ENCODE measurements around the gene HLCS. TPM values are rescaled to one million over a fixed set of nuclear protein-coding genes. Genes with fewer than 3 reads are reported as not detected.
A peak's percentile ranks its signal among the peaks of the same experiment; 100 is the strongest.

The HLCS gene
- total RNA-seq, 3 donors from 2014 or later, result 19.5 to 26.2 (median 20.3) TPM

DNA sequence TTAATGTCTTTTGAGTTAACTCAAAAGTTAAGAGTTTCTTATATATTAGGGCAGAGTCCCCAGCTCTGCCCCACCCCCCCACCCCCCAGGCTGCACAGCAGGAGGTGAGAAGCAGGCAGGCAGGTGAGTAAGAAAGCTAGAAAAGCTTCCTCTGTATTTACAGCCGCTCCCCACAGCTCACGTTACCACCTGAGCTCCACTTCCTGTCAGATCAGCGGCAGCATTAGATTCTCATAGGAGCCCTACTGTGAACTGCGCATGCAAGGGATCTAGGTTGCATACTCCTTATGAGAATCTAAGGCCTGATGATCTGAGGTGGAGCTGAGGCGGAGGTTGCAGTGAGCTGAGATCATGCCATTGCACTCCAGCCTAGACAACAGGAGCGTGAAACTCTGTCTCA lies 185.6 kb downstream of the HLCS start:
- no peaks in the 10 kb centered on the region for H3K4me1 ChIP-seq
- no peak for TF ChIP-seq POLR2A (IDR thresholded peaks at IDR 0.05)
- TF ChIP-seq, protein P1, sequence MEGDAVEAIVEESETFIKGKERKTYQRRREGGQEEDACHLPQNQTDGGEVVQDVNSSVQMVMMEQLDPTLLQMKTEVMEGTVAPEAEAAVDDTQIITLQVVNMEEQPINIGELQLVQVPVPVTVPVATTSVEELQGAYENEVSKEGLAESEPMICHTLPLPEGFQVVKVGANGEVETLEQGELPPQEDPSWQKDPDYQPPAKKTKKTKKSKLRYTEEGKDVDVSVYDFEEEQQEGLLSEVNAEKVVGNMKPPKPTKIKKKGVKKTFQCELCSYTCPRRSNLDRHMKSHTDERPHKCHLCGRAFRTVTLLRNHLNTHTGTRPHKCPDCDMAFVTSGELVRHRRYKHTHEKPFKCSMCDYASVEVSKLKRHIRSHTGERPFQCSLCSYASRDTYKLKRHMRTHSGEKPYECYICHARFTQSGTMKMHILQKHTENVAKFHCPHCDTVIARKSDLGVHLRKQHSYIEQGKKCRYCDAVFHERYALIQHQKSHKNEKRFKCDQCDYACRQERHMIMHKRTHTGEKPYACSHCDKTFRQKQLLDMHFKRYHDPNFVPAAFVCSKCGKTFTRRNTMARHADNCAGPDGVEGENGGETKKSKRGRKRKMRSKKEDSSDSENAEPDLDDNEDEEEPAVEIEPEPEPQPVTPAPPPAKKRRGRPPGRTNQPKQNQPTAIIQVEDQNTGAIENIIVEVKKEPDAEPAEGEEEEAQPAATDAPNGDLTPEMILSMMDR (IDR thresholded peaks at IDR 0.05), result no peak
- TF ChIP-seq POLR2AphosphoS5 (IDR thresholded peaks at IDR 0.05), result no peak
- no peak overlapping the region for H3K27ac ChIP-seq
- H3K27me3 ChIP-seq, result no peaks in the 10 kb centered on the region
- H3K36me3 ChIP-seq, result no peaks in the 10 kb centered on the region
- intact Hi-C loops (cut with DNase I; ENCODE audit: low total_unique reads), result no loop called here
- no peak for DNase-seq (ENCODE audit: low spot score in 2 of 2)
- H3K9me3 ChIP-seq, result no peaks in the 10 kb centered on the region
- H3K4me3 ChIP-seq, result no peak overlapping the region

DNA sequence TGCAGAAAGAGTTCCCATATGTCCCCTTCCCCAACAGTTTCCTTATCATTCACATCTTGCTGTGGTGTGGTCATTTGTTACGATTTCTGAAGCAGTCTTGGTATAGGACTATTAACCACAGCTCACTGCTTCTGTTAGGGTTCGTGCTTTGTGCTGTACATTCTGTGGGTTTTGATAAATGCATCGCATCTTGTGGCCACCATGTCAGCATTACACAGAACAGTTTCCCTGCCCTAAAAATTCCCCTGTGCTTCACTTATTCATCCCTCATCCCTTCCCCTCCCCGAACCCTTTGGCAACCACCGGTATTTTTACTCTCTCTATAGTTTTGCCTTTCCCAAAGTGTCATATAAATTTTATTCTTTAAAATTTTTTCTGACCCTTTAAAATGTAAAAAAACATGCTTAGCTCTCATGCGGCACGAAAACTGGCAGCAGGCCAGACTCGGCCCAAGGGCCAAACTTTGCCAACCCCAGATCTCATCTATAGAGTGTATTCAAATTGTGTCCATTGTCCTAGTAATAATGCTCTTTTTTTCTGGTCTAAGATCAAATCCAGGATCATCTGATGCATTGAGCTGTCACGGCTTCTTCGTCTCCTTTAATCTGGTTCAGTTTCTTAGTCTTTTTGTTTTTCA lies 189.4 kb downstream of the HLCS start:
- Histone ChIP-seq H3K9me3 (no peaks in the 10 kb centered on the region), H3K27ac (no peak overlapping the region), H3K36me3 (no peaks in the 10 kb centered on the region), H3K27me3 (no peaks in the 10 kb centered on the region), H3K4me1 (no peaks in the 10 kb centered on the region), H3K4me3 (no peak overlapping the region)
- intact Hi-C loops (cut with DNase I; ENCODE audit: low total_unique reads), result no loop called here
- TF ChIP-seq POLR2A (IDR thresholded peaks at IDR 0.05) (no peak), POLR2AphosphoS5 (IDR thresholded peaks at IDR 0.05) (no peak)
- no peak for DNase-seq (ENCODE audit: low spot score in 2 of 2)

DNA sequence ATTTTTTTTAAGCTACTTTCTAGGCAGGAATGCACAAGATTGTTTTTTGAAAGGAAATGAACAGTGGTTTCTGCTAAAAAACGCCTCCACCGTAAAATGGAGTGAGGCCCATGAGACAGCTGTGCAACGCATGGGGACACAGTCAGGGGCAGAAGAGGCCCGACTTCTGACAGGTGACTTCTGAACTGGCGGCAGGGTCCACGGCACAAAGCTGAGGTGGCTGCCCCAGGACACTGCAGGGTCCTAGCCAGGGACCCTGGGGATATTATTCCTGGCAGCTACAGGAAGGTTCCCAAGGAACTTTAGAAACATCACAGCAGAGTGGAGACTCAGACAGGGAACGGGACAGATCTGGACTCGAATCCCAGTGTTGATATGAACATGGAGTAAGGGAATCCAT lies 192.5 kb downstream of the HLCS start:
- H3K27ac ChIP-seq, result no peak overlapping the region
- no peak for DNase-seq (ENCODE audit: low spot score in 2 of 2)
- TF ChIP-seq, protein P1 (IDR thresholded peaks at IDR 0.05), result no peak
- TF ChIP-seq POLR2AphosphoS5 (IDR thresholded peaks at IDR 0.05) (no peak), POLR2A (IDR thresholded peaks at IDR 0.05) (no peak)
- H3K27me3 ChIP-seq, result no peaks in the 10 kb centered on the region
- intact Hi-C loops (cut with DNase I; ENCODE audit: low total_unique reads), result no loop called here
- H3K36me3 ChIP-seq, result no peaks in the 10 kb centered on the region
- no peaks in the 10 kb centered on the region for H3K4me1 ChIP-seq
- no peak overlapping the region for H3K4me3 ChIP-seq
- H3K9me3 ChIP-seq, result no peaks in the 10 kb centered on the region

DNA sequence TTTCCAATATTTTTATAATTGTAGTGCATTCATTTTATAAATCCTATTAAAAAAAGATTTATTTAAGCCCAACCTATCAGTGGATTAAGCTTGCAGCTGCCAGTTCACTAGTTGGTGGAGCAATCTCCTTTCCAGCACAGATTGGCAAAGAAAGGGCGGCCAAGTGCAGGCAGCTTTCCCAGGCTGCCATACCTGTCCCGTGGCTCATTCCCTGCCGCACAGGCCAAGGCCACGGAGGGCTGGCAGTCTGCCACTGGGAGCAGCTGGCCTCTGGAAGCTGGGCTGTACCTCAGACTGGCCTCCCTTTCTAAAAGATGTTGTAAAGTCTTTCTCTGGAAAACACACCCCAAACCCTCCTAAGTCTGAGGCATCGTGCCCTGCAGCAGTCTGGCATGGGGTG lies 193.4 kb downstream of the HLCS start:
- H3K4me1 ChIP-seq, result peaks cover 0 to 7% of the 10 kb centered on the region in 2 donors
- H3K36me3 ChIP-seq, result no peaks in the 10 kb centered on the region
- TF ChIP-seq, protein P1 (IDR thresholded peaks at IDR 0.05), result no peak
- TF ChIP-seq POLR2AphosphoS5 (IDR thresholded peaks at IDR 0.05) (no peak), POLR2A (IDR thresholded peaks at IDR 0.05) (no peak)
- peak overlapping the region; percentile 11 to 13 for H3K27ac ChIP-seq
- H3K27me3 ChIP-seq, result no peaks in the 10 kb centered on the region
- H3K4me3 ChIP-seq, result no peak overlapping the region
- H3K9me3 ChIP-seq, result no peaks in the 10 kb centered on the region
- DNase-seq (ENCODE audit: low spot score in 2 of 2), result peak; percentile 83 to 87
- intact Hi-C loops (cut with DNase I; ENCODE audit: low total_unique reads), result no loop called here

DNA sequence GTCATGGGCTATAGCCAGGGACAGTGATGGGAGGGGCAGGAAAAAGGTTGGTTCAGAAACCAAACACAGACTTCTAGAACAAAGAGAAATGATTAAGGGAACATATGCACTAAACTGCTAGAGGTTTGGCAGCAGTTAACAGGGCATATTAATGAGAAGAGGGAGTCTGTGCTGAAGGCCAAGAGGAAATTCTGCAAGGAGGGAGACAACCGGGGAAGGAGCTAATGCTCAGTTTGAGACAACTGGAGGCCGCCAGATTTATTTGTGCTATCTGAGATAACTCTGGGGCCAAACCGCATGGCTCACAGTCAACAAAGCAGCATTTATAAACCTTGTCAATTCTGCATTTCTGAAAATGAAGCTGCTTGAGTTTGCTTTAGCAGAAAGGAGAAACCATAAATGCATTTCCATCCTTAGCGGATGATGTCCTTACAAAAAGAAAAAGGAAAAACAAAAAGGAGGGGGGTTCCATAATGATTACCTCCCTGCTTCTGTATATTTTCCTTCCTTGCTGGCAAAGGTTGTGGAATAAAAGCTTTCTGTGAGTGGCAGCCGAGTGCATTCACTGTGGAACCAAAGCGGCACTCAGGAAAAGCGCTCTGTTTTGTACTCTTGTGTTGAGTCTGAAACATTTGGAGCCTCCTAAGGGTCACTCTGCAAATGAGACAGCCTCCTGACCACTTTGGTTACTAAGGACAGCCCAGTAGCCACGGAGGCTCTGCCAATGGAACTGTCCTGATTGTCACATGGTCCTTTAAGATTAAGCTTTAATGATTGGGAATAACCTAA lies 197.2 kb downstream of the HLCS start:
- Histone ChIP-seq H3K36me3 (no peaks in the 10 kb centered on the region), H3K27ac (peak overlapping the region in 1 of 2 donors; percentile 42), H3K4me1 (peaks cover 0 to 8% of the 10 kb centered on the region in 2 donors), H3K27me3 (no peaks in the 10 kb centered on the region), H3K9me3 (no peaks in the 10 kb centered on the region), H3K4me3 (no peak overlapping the region)
- intact Hi-C loops (cut with DNase I; ENCODE audit: low total_unique reads), result no loop called here
- no peak for DNase-seq (ENCODE audit: low spot score in 2 of 2)
- TF ChIP-seq POLR2AphosphoS5 (IDR thresholded peaks at IDR 0.05) (no peak), POLR2A (IDR thresholded peaks at IDR 0.05) (no peak)
- TF ChIP-seq, protein P1 (IDR thresholded peaks at IDR 0.05), result no peak

All from breast epithelium (tissue), 4 donors.